SK-N-SH (cell line): Measurements from ENCODE around the gene CFAP20DC. TPM values are rescaled to one million over a fixed set of nuclear protein-coding genes. Genes with fewer than 3 reads are reported as not detected.

Experiments used
- CTCF ChIA-PET: fragments of 300-600, 350-600 bp; formaldehyde crosslinking; extraction: SDS; loops from one replicate; lab custom pipeline; 2021; lab: Yijun Ruan, JAX
- POLR2A ChIA-PET: fragments of 350-600 bp; sonication (Branson Sonifier 250); formaldehyde crosslinking; extraction: SDS; loops from one replicate; lab custom pipeline; 2020; ENCODE audit warnings: antibody characterized with exemption, inconsistent platforms; lab: Yijun Ruan, JAX
- DNase-seq: peaks from one replicate; pipeline ENCODE4 v3.0.0; 2012
- H2AFZ ChIP-seq: fragments of 200-600 bp; sonication (generic); 2 replicates; pipeline ENCODE4 v1.8.1; 2016; ENCODE audit warnings: antibody characterized with exemption, mild to moderate bottlenecking, low read depth
- H3F3A ChIP-seq: fragments of 200-600 bp; sonication (generic); replicated peaks from 2 replicates; pipeline ENCODE3; 2016; ENCODE audit warnings: antibody characterized with exemption, mild to moderate bottlenecking; ENCODE audit not compliant: insufficient read depth
- H3K27ac ChIP-seq, 2 experiments: fragments of 200-500 bp in 1 of 2; fragments of 200-600 bp in 1 of 2; sonication (Bioruptor generic) in 1 of 2; sonication (generic), shearing (Covaris generic) in 1 of 2; 2 replicates each; pipeline versions ENCODE4 v1.5.1 to v1.6.1; 2014 to 2016; ENCODE audit warnings: low read depth in 2 of 2, inconsistent platforms in 1 of 2, low read length in 1 of 2, mild to moderate bottlenecking in 1 of 2, mixed read lengths in 1 of 2
- H3K27me3 ChIP-seq: fragments of 200-600 bp; sonication (generic), shearing (Covaris generic); 2 replicates; pipeline ENCODE4 v1.6.1; 2016; ENCODE audit warnings: mixed run types; ENCODE audit not compliant: insufficient read depth
- H3K36me3 ChIP-seq, 2 experiments: fragments of 200-500 bp in 1 of 2; fragments of 200-600 bp in 1 of 2; sonication (Bioruptor generic) in 1 of 2; sonication (generic) in 1 of 2; replicated peaks in 1 of 2; 2 replicates each; pipeline versions ENCODE3 to v1.5.1; 2014 to 2016; ENCODE audit warnings: low read length in 1 of 2, mild to moderate bottlenecking in 1 of 2; ENCODE audit not compliant: insufficient read depth in 2 of 2, control insufficient read depth in 1 of 2
- H3K4me1 ChIP-seq, 2 experiments: fragments of 200-500 bp in 1 of 2; fragments of 200-600 bp in 1 of 2; sonication (Bioruptor generic) in 1 of 2; sonication (generic), shearing (Covaris generic) in 1 of 2; 2 replicates each; pipeline versions ENCODE4 v1.5.1 to v1.6.1; 2014 to 2016; ENCODE audit warnings: low read depth in 1 of 2, low read length in 1 of 2, mixed run types in 1 of 2; ENCODE audit not compliant: insufficient read depth in 2 of 2, control insufficient read depth in 1 of 2
- H3K4me2 ChIP-seq: fragments of 200-600 bp; sonication (generic), shearing (Covaris generic); 2 replicates; pipeline ENCODE4 v1.6.1; 2017; ENCODE audit warnings: mixed run types
- H3K4me3 ChIP-seq, 2 experiments: fragments of 200-500 bp in 1 of 2; fragments of 200-600 bp in 1 of 2; sonication (Bioruptor generic) in 1 of 2; sonication (generic), shearing (Covaris generic) in 1 of 2; 2 replicates each; pipeline versions ENCODE4 v1.5.1 to v1.8.1; 2014 to 2016; ENCODE audit warnings: low read depth in 2 of 2, inconsistent platforms in 1 of 2, low read length in 1 of 2, mild to moderate bottlenecking in 1 of 2, mixed read lengths in 1 of 2, moderate library complexity in 1 of 2
- H3K79me2 ChIP-seq: fragments of 200-600 bp; sonication (generic); 2 replicates; pipeline ENCODE4 v1.8.1; 2017; ENCODE audit warnings: mild to moderate bottlenecking; ENCODE audit not compliant: insufficient read depth
- H3K9ac ChIP-seq: fragments of 200-600 bp; sonication (generic); 2 replicates; pipeline ENCODE4 v1.6.1; 2017; ENCODE audit warnings: mixed run types
- H3K9me2 ChIP-seq: fragments of 200-600 bp; sonication (generic); 2 replicates; pipeline ENCODE4 v1.6.1; 2017; ENCODE audit warnings: mixed run types
- H3K9me3 ChIP-seq: fragments of 200-600 bp; sonication (generic); 2 replicates; pipeline ENCODE4 v1.6.1; 2017; ENCODE audit warnings: mixed run types, mild to moderate bottlenecking, moderate library complexity
- H4K20me1 ChIP-seq: fragments of 200-600 bp; sonication (generic); 2 replicates; pipeline ENCODE4 v1.6.1; 2017; ENCODE audit warnings: mild to moderate bottlenecking, mixed run types; ENCODE audit not compliant: insufficient read depth
- CHD2 ChIP-seq: fragments of 150-350 bp; IDR thresholded peaks from 2 replicates; pipeline ENCODE4 v1.6.1; 2018; ENCODE audit warnings: low read length; ENCODE audit not compliant: partially characterized antibody
- EZH2phosphoT487 ChIP-seq: fragments of 200-600 bp; sonication (generic); IDR thresholded peaks from 2 replicates; pipeline ENCODE4 v1.6.1; 2017; ENCODE audit warnings: low read depth, mixed run types, mild to moderate bottlenecking, antibody characterized with exemption, moderate library complexity, borderline replicate concordance
- FOSL2 ChIP-seq: IDR thresholded peaks from 2 replicates; pipeline ENCODE4 v1.4.0; 2012; ENCODE audit warnings: low read depth, mild to moderate bottlenecking, moderate library complexity, borderline replicate concordance
- FOXM1 ChIP-seq: IDR thresholded peaks from 2 replicates; pipeline ENCODE4 v1.4.0; 2012; ENCODE audit warnings: low read depth, mild to moderate bottlenecking
- GABPA ChIP-seq: IDR thresholded peaks from 2 replicates; pipeline ENCODE4 v1.4.0; 2012; ENCODE audit warnings: low read depth, mild to moderate bottlenecking
- GATA2 ChIP-seq: sonication (generic); formaldehyde crosslinking; IDR thresholded peaks from 2 replicates; pipeline ENCODE4 v1.5.0; 2020; ENCODE audit warnings: mild to moderate bottlenecking, missing genetic modification reagents
- MAX ChIP-seq: IDR thresholded peaks from 2 replicates; pipeline ENCODE4 v1.4.0; 2012; ENCODE audit warnings: low read depth
- MXI1 ChIP-seq: IDR thresholded peaks from 2 replicates; pipeline ENCODE4 v1.6.1; 2012; ENCODE audit warnings: mild to moderate bottlenecking, low read depth, low read length, improper control_type of control experiment
- POLR2AphosphoS5 ChIP-seq: IDR thresholded peaks from 2 replicates; pipeline ENCODE4 v1.6.1; 2012; ENCODE audit warnings: low read depth, low read length
- RAD21 ChIP-seq: IDR thresholded peaks from 2 replicates; pipeline ENCODE4 v1.6.1; 2012; ENCODE audit warnings: mild to moderate bottlenecking, low read length
- RCOR1 ChIP-seq: fragments of 150-350 bp; IDR thresholded peaks from 2 replicates; pipeline ENCODE4 v1.6.1; 2017; ENCODE audit warnings: antibody characterized with exemption, low read length
- REST ChIP-seq: IDR thresholded peaks from 2 replicates; pipeline ENCODE4 v1.6.1; 2012; ENCODE audit warnings: mild to moderate bottlenecking, low read depth, low read length, moderate library complexity
- RXRA ChIP-seq: IDR thresholded peaks from 2 replicates; pipeline ENCODE4 v1.4.0; 2012; ENCODE audit warnings: low read depth, mild to moderate bottlenecking, borderline replicate concordance
- SMC3 ChIP-seq: IDR thresholded peaks from 2 replicates; pipeline ENCODE4 v1.6.1; 2012; ENCODE audit warnings: low read depth, low read length, improper control_type of control experiment
- ZBTB33 ChIP-seq: IDR thresholded peaks from 2 replicates; pipeline ENCODE4 v1.4.0; 2012; ENCODE audit warnings: low read depth, borderline replicate concordance
- polyA plus RNA-seq, 3 experiments: library from polyadenylated mRNA; depleted of rRNA; stranded (reverse); fragments of >200 nt; gene quantifications; 2 replicates each; pipeline ENCODE4 v1.2.3, GENCODE V29; 2012
- TF ChIP-seq, protein P1 (sequence below): fragments of 150-350 bp; IDR thresholded peaks from 2 replicates; pipeline ENCODE4 v1.6.1; 2017; ENCODE audit warnings: antibody characterized with exemption, low read length, low read depth, borderline replicate concordance

The CFAP20DC gene
- polyA plus RNA-seq, 1 of the 3 experiments (the other 2 are of a cell fraction), result 1.8 TPM

DNA sequence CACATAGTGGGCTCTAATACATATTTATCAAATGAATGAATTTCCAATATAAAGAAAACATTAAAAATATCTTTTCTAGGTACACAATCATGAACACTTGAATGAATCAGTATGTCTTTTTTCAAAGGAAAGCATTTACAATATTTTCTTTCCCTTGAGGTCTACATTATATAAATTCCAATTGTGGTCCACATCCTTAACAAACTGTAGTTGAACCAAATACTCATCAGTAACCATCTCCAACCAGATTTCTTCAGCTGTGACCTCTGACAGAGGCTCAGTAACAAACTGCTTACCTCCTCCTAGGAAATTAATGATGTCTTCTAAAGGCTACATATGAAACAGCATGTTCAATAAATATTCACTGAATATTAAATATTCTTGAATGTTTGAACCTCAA is 58.8 kb downstream of the CFAP20DC start:
- ChIA-PET POLR2A (no interaction called here), CTCF (no interaction called here)
- Histone ChIP-seq H3K27me3 (no peaks in the 10 kb centered on the region), H3K9me2 (no peaks in the 10 kb centered on the region; the same call in 1 of the 2 replicates), H3K9ac (no peak overlapping the region), H3K4me1 (peaks cover 0 to 20% of the 10 kb centered on the region in 2 experiments; a peak in 2 of 4 replicates), H2AFZ (no peak overlapping the region), H3K36me3 (no peaks in the 10 kb centered on the region), H3K4me2 (no peak overlapping the region), H3F3A (peaks cover 34% of the 10 kb centered on the region), H3K4me3 (no peak overlapping the region), H3K27ac (no peak overlapping the region), H3K79me2 (no peaks in the 10 kb centered on the region), H4K20me1 (no peaks in the 10 kb centered on the region), H3K9me3 (no peaks in the 10 kb centered on the region)
- DNase-seq, result no peak
- TF ChIP-seq SMC3, result no peak
- TF ChIP-seq MXI1, result no peak
- no peak for TF ChIP-seq POLR2AphosphoS5
- TF ChIP-seq RAD21, result no peak
- no peak for TF ChIP-seq FOSL2
- TF ChIP-seq EZH2phosphoT487, result no peak
- no peak for TF ChIP-seq GABPA
- no peak for TF ChIP-seq RXRA
- TF ChIP-seq, protein P1, sequence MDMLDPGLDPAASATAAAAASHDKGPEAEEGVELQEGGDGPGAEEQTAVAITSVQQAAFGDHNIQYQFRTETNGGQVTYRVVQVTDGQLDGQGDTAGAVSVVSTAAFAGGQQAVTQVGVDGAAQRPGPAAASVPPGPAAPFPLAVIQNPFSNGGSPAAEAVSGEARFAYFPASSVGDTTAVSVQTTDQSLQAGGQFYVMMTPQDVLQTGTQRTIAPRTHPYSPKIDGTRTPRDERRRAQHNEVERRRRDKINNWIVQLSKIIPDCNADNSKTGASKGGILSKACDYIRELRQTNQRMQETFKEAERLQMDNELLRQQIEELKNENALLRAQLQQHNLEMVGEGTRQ, result no peak
- TF ChIP-seq GATA2 (CRISPR knock-in tag), result no peak
- TF ChIP-seq ZBTB33, result no peak
- no peak for TF ChIP-seq CHD2
- no peak for TF ChIP-seq FOXM1
- TF ChIP-seq MAX, result no peak
- no peak for TF ChIP-seq RCOR1
- TF ChIP-seq REST, result no peak
